GM12878 (cell line): ENCODE data around the gene CAB39. TPM values are rescaled to one million over a fixed set of nuclear protein-coding genes. Genes with fewer than 3 reads are reported as not detected.

Source experiments
- ATAC-seq: fragments of 200-7000 bp; cut with Tn5 transposase; 3 replicates; pipeline ENCODE4 v1.9.1; 2020; ENCODE audit warnings: mild to moderate bottlenecking, moderate library complexity
- BruUV-seq: library from RNA; stranded (reverse); fragments of 400-500 nt; replicated peaks from 2 replicates; lab custom pipeline; 2021; lab: Mats Ljungman, UMichigan
- CTCF ChIA-PET: fragments of 300-600 bp; sonication (Branson Sonifier 250); formaldehyde crosslinking; extraction: SDS; loops from one replicate; lab custom pipeline; 2021; ENCODE audit warnings: inconsistent platforms; lab: Yijun Ruan, JAX
- POLR2A ChIA-PET: fragments of 350-600 bp; formaldehyde crosslinking; extraction: SDS; loops from one replicate; lab custom pipeline; 2021; ENCODE audit warnings: inconsistent platforms; lab: Charles Lee
- RAD21 ChIA-PET: fragments of 300-600 bp; sonication (Branson Sonifier 250); formaldehyde crosslinking; loops from one replicate; lab custom pipeline; 2023; ENCODE audit warnings: antibody characterized with exemption; ENCODE audit not compliant: unreplicated experiment; lab: Charles Lee
- SMC1A ChIA-PET: fragments of 300-600 bp; sonication (Branson Sonifier 250); formaldehyde crosslinking; loops from one replicate; lab custom pipeline; 2023; ENCODE audit not compliant: unreplicated experiment, uncharacterized antibody; lab: Charles Lee
- DNase-seq: peaks from one replicate; pipeline ENCODE4 v3.0.0-alpha.2; 2011; ENCODE audit warnings: low read depth, low spot score
- FAIRE-seq: peaks from 3 replicates; lab custom pipeline; 2011; peaks lifted over from hg19 to GRCh38; lab: Jason Lieb, UNC
- H2AFZ ChIP-seq: 2 replicates; pipeline ENCODE4 v1.6.0; 2011; ENCODE audit warnings: low read depth, low read length, control low read depth; ENCODE audit not compliant: control insufficient read depth
- H3K27ac ChIP-seq: 2 replicates; pipeline ENCODE4 v1.5.1; 2011; ENCODE audit warnings: control low read depth; ENCODE audit not compliant: control insufficient read depth, insufficient read depth
- H3K27me3 ChIP-seq, 2 experiments: replicated peaks in 1 of 2; 2 replicates each; pipeline versions ENCODE4 v1.6.0 to v1.6.1; 2011; ENCODE audit warnings: low read length in 1 of 2; ENCODE audit not compliant: control insufficient read depth in 2 of 2, insufficient read depth in 2 of 2
- H3K36me3 ChIP-seq, 2 experiments: 2 replicates each; pipeline ENCODE4 v1.5.1; 2011; ENCODE audit warnings: low read length in 1 of 2; ENCODE audit not compliant: control insufficient read depth in 2 of 2, insufficient read depth in 2 of 2
- H3K4me1 ChIP-seq: 2 replicates; pipeline ENCODE4 v1.6.1; 2011; ENCODE audit warnings: mild to moderate bottlenecking, low read length, moderate library complexity, mixed read lengths; ENCODE audit not compliant: control insufficient read depth, insufficient read depth
- H3K4me2 ChIP-seq: 2 replicates; pipeline ENCODE4 v1.6.0; 2011; ENCODE audit warnings: control low read depth; ENCODE audit not compliant: control insufficient read depth, insufficient read depth
- H3K4me3 ChIP-seq: fragments of 200-600 bp; sonication (generic); 2 replicates; pipeline ENCODE4 v1.5.1; 2016
- H3K79me2 ChIP-seq: 2 replicates; pipeline ENCODE4 v1.6.0; 2011; ENCODE audit warnings: low read length; ENCODE audit not compliant: control insufficient read depth, insufficient read depth
- H3K9ac ChIP-seq: 2 replicates; pipeline ENCODE4 v1.8.0; 2011; ENCODE audit warnings: low read length, control low read depth, mixed read lengths; ENCODE audit not compliant: control insufficient read depth, insufficient read depth
- H3K9me3 ChIP-seq: replicated peaks from 3 replicates; pipeline ENCODE4 v1.5.1; 2011; ENCODE audit warnings: mild to moderate bottlenecking, low read length; ENCODE audit not compliant: control insufficient read depth, insufficient read depth
- H4K20me1 ChIP-seq: 2 replicates; pipeline ENCODE4 v1.6.0; 2011; ENCODE audit not compliant: control insufficient read depth, insufficient read depth
- HDGF ChIP-seq: fragments of 450-650 bp; IDR thresholded peaks from 2 replicates; pipeline ENCODE4 v1.6.1; 2016; ENCODE audit warnings: antibody characterized with exemption
- MEF2A ChIP-seq: IDR thresholded peaks from 2 replicates; pipeline ENCODE4 v1.6.1; 2011; ENCODE audit warnings: low read depth, mild to moderate bottlenecking, low read length, moderate library complexity; ENCODE audit not compliant: insufficient read depth
- NFXL1 ChIP-seq: fragments of 450-650 bp; IDR thresholded peaks from 2 replicates; pipeline ENCODE4 v1.6.1; 2017; ENCODE audit warnings: antibody characterized with exemption, mild to moderate bottlenecking, borderline replicate concordance
- RAD21 ChIP-seq: IDR thresholded peaks from 2 replicates; pipeline ENCODE4 v1.6.1; 2011; ENCODE audit warnings: mild to moderate bottlenecking, low read depth, low read length, moderate library complexity; ENCODE audit not compliant: insufficient read depth
- SMC3 ChIP-seq: IDR thresholded peaks from 2 replicates; pipeline ENCODE4 v1.6.1; 2011; ENCODE audit warnings: low read length, improper control_type of control experiment, borderline replicate concordance
- SREBF1 ChIP-seq: IDR thresholded peaks from 2 replicates; pipeline ENCODE4 v1.6.1; 2012; ENCODE audit warnings: mild to moderate bottlenecking, low read length
- WGBS: methylation state at CpG from one replicate; pipeline ENCODE4 v1.1.6; 2016; ENCODE audit warnings: low lambda C conversion rate; ENCODE audit not compliant: insufficient replicate concordance, insufficient coverage; ENCODE audit errors: missing lambda C conversion rate; 5-methylcytosine and 5-hydroxymethylcytosine counted together
- in situ Hi-C: fragments of 300-500 bp; cut with MboI; formaldehyde crosslinking; loops from 9 replicates; pipeline ENCODE4 v1.14.3; 2018; ENCODE audit warnings: mixed read lengths
- intact Hi-C: fragments of 100-400 bp; cut with micrococcal nuclease; formaldehyde crosslinking; loops from one replicate; pipeline ENCODE4 v1.14.2; 2022; ENCODE audit not compliant: unreplicated experiment
- polyA plus RNA-seq, 11 experiments: library from polyadenylated mRNA; depleted of rRNA in 4 of 11; unstranded in 6 of 11; stranded (reverse) in 5 of 11; fragments of >200 nt; fragmentation: Nextera tagmentation in 4 of 11; fragmentation: Illumina TruSeq in 1 of 11; extraction: Ambion mirVana in 4 of 11; extraction: Trizol in 1 of 11; gene quantifications; 1 replicate in 1 of 11; 2 replicates in 10 of 11; pipeline versions ENCODE4 v1.2.1 to v1.2.3, GENCODE V29; 2011 to 2016; ENCODE audit warnings: inconsistent platforms in 2 of 11, missing spikeins in 2 of 11, low read depth in 1 of 11
- total RNA-seq, 4 experiments: library from RNA; depleted of rRNA in 3 of 4; stranded (reverse); fragments of >200 nt in 3 of 4; fragmentation: Illumina TruSeq in 1 of 4; extraction: Trizol in 1 of 4; gene quantifications; 2 replicates each; pipeline versions ENCODE4 v1.2.1 to v1.2.3, GENCODE V29; 2013 to 2021
- TF ChIP-seq, protein P1 (sequence below): fragments of 450-650 bp; IDR thresholded peaks from 2 replicates; pipeline ENCODE4 v1.6.1; 2017; ENCODE audit warnings: mild to moderate bottlenecking, moderate library complexity
- TF ChIP-seq, protein P2 (sequence below): fragments of 450-650 bp; IDR thresholded peaks from 2 replicates; pipeline ENCODE4 v1.6.1; 2016; ENCODE audit warnings: mild to moderate bottlenecking, moderate library complexity, borderline replicate concordance
- TF ChIP-seq, protein P3 (sequence below): fragments of 450-650 bp; IDR thresholded peaks from 2 replicates; pipeline ENCODE4 v1.6.1; 2016; ENCODE audit warnings: mild to moderate bottlenecking

CAB39 gene
- total and polyA plus RNA-seq, 10 of the 15 experiments (the other 5 are each of a cell fraction or from before 2014, with no cell fraction given): 13.3 to 129 (median 62.9) TPM

DNA sequence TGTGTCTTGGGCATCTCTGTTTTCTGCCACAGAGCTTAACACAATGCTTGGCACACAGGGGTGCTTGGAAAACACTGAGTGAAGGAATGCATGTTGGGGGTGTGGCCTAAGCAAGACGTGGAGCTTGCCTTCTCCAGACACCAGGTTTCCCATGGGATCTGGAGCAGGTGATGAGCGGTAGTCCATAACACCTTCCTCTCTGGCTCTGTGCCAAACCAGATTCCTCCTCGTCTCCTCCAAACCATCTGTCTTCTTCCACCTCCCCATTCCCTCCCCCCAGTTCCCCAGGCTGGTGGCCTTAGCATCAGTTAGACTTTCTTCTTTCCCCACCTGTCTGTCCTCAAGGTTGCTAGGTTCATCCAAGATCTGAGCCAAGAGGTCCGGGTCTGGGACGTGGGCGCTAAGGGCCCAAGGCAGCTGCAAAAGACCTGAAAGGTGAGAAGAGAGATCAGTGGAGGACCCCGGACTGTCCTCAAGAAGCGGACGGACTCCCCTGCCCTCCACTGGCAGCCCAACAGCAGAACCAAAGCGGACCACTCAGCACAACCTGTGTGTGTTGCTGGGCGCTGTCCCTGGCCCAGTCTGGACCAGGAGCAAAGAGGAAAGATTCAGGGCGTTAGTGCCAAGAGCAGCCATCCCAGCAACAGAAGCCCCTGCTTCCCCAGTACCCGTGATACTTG, 150.9 kb downstream of the CAB39 start (continued):
- TF ChIP-seq SREBF1 (no peak), RAD21 (no peak), HDGF (no peak), MEF2A (no peak)
- TF ChIP-seq, all 136 proteins: peak for 0

DNA sequence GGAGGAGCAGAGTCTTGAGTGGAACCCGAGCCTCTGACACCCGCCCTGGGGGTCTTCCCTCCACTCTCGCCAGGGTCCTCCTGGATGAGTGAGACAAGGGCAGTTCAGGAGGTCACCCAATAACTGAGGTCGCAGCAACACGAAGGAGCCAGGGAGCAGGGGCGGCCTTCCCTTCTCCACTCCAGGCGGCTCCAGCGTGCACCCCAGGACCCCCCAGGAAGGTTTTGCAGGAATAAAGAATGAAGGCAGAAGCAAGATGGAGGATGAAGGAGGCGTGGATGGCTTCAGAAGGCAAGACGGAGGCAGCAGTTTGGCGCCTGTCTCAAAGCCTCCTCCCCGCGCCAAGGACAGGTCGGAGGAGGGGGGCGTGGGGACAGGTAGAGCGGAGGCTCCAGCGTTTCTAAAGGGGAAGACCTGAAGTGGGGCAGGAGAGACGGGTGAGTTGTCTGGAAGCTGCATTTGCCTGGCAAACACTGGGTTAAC, 151.5 kb downstream of the CAB39 start:
- POLR2A ChIA-PET: interaction anchor here (0.5 to 1.0 kb wide), 4 partner anchors 9 to 60 kb away, joined by 3 to 6 read pairs (median 4); no protein-coding TSS in a partner anchor
- no TSS peak for BruUV-seq
- Histone ChIP-seq H3K4me2 (peak overlapping the region; percentile 98), H3K27ac (no peak overlapping the region), H4K20me1 (no peaks in the 10 kb centered on the region), H3K9ac (peak overlapping the region; percentile 20; the same call in 1 of the 2 replicates), H3K4me3 (peak overlapping the region; percentile 97), H3K9me3 (no peaks in the 10 kb centered on the region), H3K4me1 (peaks cover 13% of the 10 kb centered on the region), H3K79me2 (peaks cover 4% of the 10 kb centered on the region), H3K27me3 (no peaks in the 10 kb centered on the region; a peak in 2 of 4 replicates), H2AFZ (peak overlapping the region; percentile 82), H3K36me3 (no peaks in the 10 kb centered on the region)
- SMC1A ChIA-PET: interaction anchor here (1.3 to 1.8 kb wide), 3 partner anchors 9 to 61 kb away, joined by 3 to 5 read pairs (median 4); partner anchors contain the start of gene GPR55
- ATAC-seq (no peak), FAIRE-seq (no peak), DNase-seq (no peak)
- RAD21 ChIA-PET: interaction anchor here (0.9 to 1.5 kb wide), 8 partner anchors 9 to 121 kb away, joined by 3 to 9 read pairs (median 4); partner anchors contain the start of gene GPR55
- intact Hi-C loops: loop anchor here (2.0 kb wide), 1 partner anchor 31 kb away; no protein-coding TSS in a partner anchor
- in situ Hi-C loops: no loop called here
- WGBS: 69% methylated on average over 18 of the region's 18 CpGs
- CTCF ChIA-PET: interaction anchor here (1.0 to 4.9 kb wide), 11 partner anchors 10 to 123 kb away, joined by 3 to 25 read pairs (median 4); partner anchors contain the start of gene GPR55
- no peak for TF ChIP-seq SMC3
- TF ChIP-seq NFXL1: no peak
- TF ChIP-seq, protein P1, sequence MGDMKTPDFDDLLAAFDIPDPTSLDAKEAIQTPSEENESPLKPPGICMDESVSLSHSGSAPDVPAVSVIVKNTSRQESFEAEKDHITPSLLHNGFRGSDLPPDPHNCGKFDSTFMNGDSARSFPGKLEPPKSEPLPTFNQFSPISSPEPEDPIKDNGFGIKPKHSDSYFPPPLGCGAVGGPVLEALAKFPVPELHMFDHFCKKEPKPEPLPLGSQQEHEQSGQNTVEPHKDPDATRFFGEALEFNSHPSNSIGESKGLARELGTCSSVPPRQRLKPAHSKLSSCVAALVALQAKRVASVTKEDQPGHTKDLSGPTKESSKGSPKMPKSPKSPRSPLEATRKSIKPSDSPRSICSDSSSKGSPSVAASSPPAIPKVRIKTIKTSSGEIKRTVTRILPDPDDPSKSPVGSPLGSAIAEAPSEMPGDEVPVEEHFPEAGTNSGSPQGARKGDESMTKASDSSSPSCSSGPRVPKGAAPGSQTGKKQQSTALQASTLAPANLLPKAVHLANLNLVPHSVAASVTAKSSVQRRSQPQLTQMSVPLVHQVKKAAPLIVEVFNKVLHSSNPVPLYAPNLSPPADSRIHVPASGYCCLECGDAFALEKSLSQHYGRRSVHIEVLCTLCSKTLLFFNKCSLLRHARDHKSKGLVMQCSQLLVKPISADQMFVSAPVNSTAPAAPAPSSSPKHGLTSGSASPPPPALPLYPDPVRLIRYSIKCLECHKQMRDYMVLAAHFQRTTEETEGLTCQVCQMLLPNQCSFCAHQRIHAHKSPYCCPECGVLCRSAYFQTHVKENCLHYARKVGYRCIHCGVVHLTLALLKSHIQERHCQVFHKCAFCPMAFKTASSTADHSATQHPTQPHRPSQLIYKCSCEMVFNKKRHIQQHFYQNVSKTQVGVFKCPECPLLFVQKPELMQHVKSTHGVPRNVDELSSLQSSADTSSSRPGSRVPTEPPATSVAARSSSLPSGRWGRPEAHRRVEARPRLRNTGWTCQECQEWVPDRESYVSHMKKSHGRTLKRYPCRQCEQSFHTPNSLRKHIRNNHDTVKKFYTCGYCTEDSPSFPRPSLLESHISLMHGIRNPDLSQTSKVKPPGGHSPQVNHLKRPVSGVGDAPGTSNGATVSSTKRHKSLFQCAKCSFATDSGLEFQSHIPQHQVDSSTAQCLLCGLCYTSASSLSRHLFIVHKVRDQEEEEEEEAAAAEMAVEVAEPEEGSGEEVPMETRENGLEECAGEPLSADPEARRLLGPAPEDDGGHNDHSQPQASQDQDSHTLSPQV: no peak
- TF ChIP-seq, protein P2, sequence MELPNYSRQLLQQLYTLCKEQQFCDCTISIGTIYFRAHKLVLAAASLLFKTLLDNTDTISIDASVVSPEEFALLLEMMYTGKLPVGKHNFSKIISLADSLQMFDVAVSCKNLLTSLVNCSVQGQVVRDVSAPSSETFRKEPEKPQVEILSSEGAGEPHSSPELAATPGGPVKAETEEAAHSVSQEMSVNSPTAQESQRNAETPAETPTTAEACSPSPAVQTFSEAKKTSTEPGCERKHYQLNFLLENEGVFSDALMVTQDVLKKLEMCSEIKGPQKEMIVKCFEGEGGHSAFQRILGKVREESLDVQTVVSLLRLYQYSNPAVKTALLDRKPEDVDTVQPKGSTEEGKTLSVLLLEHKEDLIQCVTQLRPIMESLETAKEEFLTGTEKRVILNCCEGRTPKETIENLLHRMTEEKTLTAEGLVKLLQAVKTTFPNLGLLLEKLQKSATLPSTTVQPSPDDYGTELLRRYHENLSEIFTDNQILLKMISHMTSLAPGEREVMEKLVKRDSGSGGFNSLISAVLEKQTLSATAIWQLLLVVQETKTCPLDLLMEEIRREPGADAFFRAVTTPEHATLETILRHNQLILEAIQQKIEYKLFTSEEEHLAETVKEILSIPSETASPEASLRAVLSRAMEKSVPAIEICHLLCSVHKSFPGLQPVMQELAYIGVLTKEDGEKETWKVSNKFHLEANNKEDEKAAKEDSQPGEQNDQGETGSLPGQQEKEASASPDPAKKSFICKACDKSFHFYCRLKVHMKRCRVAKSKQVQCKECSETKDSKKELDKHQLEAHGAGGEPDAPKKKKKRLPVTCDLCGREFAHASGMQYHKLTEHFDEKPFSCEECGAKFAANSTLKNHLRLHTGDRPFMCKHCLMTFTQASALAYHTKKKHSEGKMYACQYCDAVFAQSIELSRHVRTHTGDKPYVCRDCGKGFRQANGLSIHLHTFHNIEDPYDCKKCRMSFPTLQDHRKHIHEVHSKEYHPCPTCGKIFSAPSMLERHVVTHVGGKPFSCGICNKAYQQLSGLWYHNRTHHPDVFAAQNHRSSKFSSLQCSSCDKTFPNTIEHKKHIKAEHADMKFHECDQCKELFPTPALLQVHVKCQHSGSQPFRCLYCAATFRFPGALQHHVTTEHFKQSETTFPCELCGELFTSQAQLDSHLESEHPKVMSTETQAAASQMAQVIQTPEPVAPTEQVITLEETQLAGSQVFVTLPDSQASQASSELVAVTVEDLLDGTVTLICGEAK: no peak
- TF ChIP-seq, protein P3, sequence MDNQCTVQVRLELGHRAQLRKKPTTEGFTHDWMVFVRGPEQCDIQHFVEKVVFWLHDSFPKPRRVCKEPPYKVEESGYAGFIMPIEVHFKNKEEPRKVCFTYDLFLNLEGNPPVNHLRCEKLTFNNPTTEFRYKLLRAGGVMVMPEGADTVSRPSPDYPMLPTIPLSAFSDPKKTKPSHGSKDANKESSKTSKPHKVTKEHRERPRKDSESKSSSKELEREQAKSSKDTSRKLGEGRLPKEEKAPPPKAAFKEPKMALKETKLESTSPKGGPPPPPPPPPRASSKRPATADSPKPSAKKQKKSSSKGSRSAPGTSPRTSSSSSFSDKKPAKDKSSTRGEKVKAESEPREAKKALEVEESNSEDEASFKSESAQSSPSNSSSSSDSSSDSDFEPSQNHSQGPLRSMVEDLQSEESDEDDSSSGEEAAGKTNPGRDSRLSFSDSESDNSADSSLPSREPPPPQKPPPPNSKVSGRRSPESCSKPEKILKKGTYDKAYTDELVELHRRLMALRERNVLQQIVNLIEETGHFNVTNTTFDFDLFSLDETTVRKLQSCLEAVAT: no peak
